Activated CD8-positive, alpha-beta memory T cell treated with anti-CD3 and anti-CD28 coated beads, Interleukin-2, amount 10 ng/mL, durations not matched to agents 7 days and 5 days (primary cell): ENCODE data around the gene PIGU. TPM values are rescaled to one million over a fixed set of nuclear protein-coding genes. Genes with fewer than 3 reads are reported as not detected.

Experiments used
- ATAC-seq: fragments of 150-1000 bp; cut with Tn5 transposase; one replicate; pipeline ENCODE4 v1.10.0; 2021; ENCODE audit warnings: moderate library complexity
- CTCF ChIA-PET: fragments of 350-600 bp; sonication (Branson Sonifier 250); formaldehyde crosslinking; loops from one replicate; lab custom pipeline; 2021; ENCODE audit warnings: antibody characterized with exemption; lab: Charles Lee
- DNase-seq: peaks from one replicate; pipeline ENCODE4 v3.0.0-alpha.2; 2020
- H3K27ac Mint-ChIP-seq: one replicate; pipeline ENCODE4 v1.8.0; 2021; ENCODE audit warnings: mild to moderate bottlenecking, mixed read lengths
- H3K27me3 Mint-ChIP-seq: one replicate; pipeline ENCODE4 v1.8.0; 2021; ENCODE audit warnings: mixed read lengths
- H3K36me3 Mint-ChIP-seq: one replicate; pipeline ENCODE4 v1.8.0; 2021; ENCODE audit warnings: mild to moderate bottlenecking, mixed read lengths
- H3K4me1 Mint-ChIP-seq: one replicate; pipeline ENCODE4 v1.8.0; 2021; ENCODE audit warnings: mixed read lengths
- H3K4me3 Mint-ChIP-seq: one replicate; pipeline ENCODE4 v1.8.0; 2021; ENCODE audit warnings: mild to moderate bottlenecking, moderate library complexity, mixed read lengths
- H3K9me3 Mint-ChIP-seq: one replicate; pipeline ENCODE4 v1.8.0; 2022; ENCODE audit warnings: low read depth, mixed read lengths
- total RNA-seq, 2 experiments: library from RNA; stranded (reverse); gene quantifications; one replicate each; pipeline ENCODE4 v1.2.3, GENCODE V29; 2021

Gene PIGU
- total RNA-seq, 2 experiments from 2014 or later: 20.5 to 20.7 TPM

GRCh38 chr20:34582911-34583310 lies 94.0 kb downstream of the PIGU start:
- ATAC-seq: no peak
- Mint-ChIP-seq H3K4me3 (no peak overlapping the region), H3K4me1 (peaks cover 28% of the 10 kb centered on the region), H3K27me3 (no peaks in the 10 kb centered on the region), H3K27ac (no peak overlapping the region), H3K9me3 (no peaks in the 10 kb centered on the region), H3K36me3 (peaks cover 3% of the 10 kb centered on the region)
- CTCF ChIA-PET: no interaction called here
- no peak for DNase-seq

DNA sequence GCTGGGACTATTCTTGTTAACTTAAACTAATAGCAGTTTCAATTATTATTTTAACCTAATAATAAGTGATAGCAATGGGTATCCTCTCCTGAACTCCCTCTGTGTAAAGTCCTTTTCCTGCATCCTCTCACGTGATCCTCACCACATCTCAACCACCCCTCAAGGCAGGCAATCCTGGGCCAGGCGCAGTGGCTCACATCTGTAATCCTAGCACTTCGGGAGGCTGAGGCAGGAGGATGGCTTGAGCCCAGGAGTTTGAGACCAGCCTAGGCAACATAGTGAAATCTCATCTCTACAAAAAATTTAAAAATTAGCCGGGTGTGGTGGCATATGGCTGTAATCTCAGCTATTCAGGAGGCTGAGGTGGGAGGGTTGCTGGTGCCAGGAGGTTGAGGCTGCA lies 94.7 kb downstream of the PIGU start:
- H3K36me3 Mint-ChIP-seq: peaks cover 3% of the 10 kb centered on the region
- CTCF ChIA-PET: no interaction called here
- H3K4me1 Mint-ChIP-seq: peaks cover 28% of the 10 kb centered on the region
- H3K4me3 Mint-ChIP-seq: no peak overlapping the region
- H3K27me3 Mint-ChIP-seq: no peaks in the 10 kb centered on the region
- DNase-seq: no peak
- H3K27ac Mint-ChIP-seq: peak overlapping the region; percentile 50
- H3K9me3 Mint-ChIP-seq: no peaks in the 10 kb centered on the region
- ATAC-seq: no peak

DNA sequence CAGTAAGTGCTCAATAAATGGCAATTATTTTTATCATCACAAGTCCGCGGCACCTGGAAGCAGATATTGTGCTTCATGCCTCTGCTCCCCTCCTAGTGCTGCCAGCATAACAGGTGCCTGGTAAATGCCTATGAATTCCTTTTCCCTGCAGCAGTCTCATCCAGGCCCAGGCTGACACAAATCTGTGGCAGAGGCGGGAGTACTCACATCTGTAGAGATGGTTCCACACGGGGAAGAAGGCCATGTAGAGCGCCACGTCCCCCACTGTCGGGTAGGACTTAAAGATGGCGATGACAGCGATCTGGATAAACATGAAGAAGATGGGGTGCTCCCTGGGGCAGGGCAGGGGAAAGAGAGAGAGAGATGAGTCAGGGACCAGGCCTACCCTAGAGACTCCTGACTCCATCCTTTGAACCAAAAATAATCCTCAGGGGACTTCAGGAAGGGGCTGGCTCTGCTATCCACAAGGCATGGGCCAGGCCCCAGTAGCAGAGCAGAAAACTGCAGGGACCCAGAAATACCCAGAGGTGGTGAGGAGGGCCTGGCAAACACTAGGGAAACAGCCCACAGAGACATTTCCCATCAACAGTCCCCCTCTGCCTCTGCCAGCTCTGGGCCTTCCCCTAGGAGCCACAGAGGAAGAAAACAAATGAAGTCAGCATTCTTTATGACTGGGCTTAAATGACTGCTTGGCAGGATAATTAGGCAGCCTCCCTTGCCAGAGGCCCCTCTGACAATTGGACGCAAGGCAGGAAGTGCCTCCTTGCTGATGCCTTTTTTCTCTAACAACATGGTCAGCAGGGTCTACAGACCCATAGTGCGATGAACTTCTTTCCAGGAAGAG lies 95.3 kb downstream of the PIGU start:
- Mint-ChIP-seq H3K9me3 (no peaks in the 10 kb centered on the region), H3K4me1 (peaks cover 28% of the 10 kb centered on the region), H3K4me3 (no peak overlapping the region), H3K27ac (peak overlapping the region; percentile 50), H3K27me3 (no peaks in the 10 kb centered on the region), H3K36me3 (peaks cover 3% of the 10 kb centered on the region)
- CTCF ChIA-PET: no interaction called here
- peak; percentile 44 for ATAC-seq
- DNase-seq: no peak

DNA sequence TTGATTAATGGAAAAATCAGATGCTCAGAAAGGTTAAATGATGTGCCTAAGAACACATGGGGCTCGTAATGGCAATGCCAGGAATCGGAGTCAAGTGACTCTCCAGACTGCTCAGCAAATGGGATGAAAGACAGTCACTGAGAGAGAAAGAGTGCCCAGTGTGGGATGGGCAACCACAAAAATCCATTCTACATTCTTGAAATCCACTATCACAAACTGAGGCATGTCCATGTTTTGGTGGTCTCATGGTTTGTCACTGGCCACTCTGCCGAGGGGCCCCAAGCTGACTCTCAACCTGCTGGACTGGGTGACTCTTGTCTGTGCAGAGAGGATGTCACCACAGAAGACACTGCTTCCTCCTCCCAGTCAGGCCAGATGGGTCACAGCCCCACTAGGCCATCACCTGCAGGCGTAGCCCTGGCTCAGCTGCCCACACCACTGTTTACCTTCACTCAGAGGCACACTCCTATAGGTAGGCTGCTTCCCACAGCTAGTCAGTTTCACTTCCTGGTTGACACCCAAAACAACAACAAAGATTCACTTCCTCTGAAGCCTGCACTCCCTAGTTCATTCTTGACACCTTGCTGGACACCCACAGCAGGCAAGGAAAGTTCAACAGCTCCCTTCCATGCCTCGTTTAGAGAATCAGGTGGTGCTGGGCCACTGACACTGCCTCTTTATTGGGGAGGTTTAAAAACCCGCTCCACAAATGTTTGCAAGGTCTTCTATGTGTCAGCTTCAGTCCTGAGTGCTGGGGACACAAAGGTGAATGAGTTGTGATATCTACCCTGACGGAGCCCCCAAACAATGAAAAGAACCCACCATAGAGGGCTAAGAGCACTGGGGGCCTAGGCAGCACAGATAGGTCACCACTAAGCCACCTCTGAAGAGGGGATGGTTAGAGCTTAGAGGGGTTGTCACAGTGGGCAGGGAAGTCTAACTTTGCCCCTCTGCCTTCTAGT lies 96.6 kb downstream of the PIGU start:
- H3K4me1 Mint-ChIP-seq: peaks cover 28% of the 10 kb centered on the region
- H3K27ac Mint-ChIP-seq: peak overlapping the region; percentile 84
- no peaks in the 10 kb centered on the region for H3K27me3 Mint-ChIP-seq
- CTCF ChIA-PET: interaction anchor here (0.9 to 1.1 kb wide), 4 partner anchors 9 to 268 kb away, joined by 3 to 4 read pairs (median 3); no protein-coding TSS in a partner anchor
- peaks cover under 1% of the 10 kb centered on the region for H3K36me3 Mint-ChIP-seq
- DNase-seq (peak; percentile 58), ATAC-seq (peak; percentile 70)
- H3K9me3 Mint-ChIP-seq: no peaks in the 10 kb centered on the region
- H3K4me3 Mint-ChIP-seq: no peak overlapping the region

DNA sequence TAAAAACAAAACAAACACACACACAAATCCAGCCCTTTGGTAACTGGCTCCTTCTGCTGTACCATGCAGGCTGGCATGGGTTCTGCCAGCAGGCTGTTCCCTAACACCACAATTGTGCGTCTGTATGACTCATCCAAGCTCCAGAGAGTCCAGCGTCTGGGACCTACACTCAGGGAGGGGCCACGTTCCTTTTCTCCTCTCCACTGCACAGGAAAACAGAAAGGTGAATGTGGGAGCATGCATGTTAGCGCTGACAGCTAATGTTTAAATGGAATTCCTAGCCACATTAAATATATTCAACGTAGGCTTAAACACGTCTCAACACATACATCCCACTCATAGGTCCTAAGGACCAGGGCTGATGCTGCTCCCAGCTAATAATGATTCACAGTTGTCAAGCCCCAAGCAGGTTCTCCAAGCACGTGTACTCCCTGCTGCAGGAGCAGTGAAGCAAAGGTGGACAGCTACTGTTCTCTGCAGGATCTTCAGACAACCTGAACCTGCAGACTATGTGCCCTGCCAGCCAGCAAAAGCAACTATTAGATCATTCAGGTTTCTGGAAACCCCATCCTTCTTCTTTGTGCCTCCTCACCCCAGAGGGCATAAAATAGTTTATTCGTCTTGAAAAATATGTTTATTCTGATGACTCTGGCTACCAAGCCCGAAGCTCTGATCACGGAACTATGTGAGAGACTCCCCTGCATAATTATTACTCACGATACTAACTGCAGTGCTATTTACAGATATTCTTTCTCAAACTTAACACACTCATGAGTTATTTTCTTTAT lies 97.5 kb downstream of the PIGU start:
- no peaks in the 10 kb centered on the region for H3K9me3 Mint-ChIP-seq
- peak overlapping the region; percentile 84 for H3K27ac Mint-ChIP-seq
- no peak overlapping the region for H3K4me3 Mint-ChIP-seq
- DNase-seq (peak; percentile 19), ATAC-seq (no peak)
- CTCF ChIA-PET: interaction anchor here (0.9 to 1.1 kb wide), 4 partner anchors 8 to 267 kb away, joined by 3 to 4 read pairs (median 3); no protein-coding TSS in a partner anchor
- no peaks in the 10 kb centered on the region for H3K27me3 Mint-ChIP-seq
- peaks cover 28% of the 10 kb centered on the region for H3K4me1 Mint-ChIP-seq
- no peaks in the 10 kb centered on the region for H3K36me3 Mint-ChIP-seq

DNA sequence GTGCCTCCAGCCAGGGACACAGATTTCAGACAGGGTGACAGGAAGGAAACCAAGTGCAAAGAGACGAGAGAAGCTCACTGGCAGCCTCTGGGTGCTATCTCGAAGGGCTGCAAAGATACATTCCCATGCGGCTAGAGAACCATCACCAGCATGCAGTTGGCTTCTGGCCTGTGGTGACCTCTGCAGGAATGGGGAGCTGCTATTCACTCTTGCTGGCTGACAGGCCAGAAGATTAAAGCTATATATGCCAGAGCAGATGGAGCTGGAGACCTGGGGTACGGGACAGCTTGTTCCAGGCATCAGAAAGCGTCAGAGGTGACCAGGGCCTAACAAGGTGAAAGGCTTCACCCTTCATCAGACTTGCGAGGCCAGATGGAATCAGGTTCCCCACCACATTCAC lies 98.4 kb downstream of the PIGU start:
- no peak overlapping the region for H3K4me3 Mint-ChIP-seq

GRCh38 chr20:34578025-34578424 lies 98.9 kb downstream of the PIGU start:
- CTCF ChIA-PET: no interaction called here
- Mint-ChIP-seq H3K36me3 (no peaks in the 10 kb centered on the region), H3K4me1 (peaks cover 28% of the 10 kb centered on the region), H3K4me3 (no peak overlapping the region), H3K27me3 (no peaks in the 10 kb centered on the region), H3K9me3 (no peaks in the 10 kb centered on the region), H3K27ac (no peak overlapping the region)
- DNase-seq (peak; percentile 8), ATAC-seq (no peak)

More for the DNA sequence above, 98.4 kb downstream of the PIGU start:
- no peaks in the 10 kb centered on the region for H3K9me3 Mint-ChIP-seq
- peaks cover 28% of the 10 kb centered on the region for H3K4me1 Mint-ChIP-seq
- H3K27ac Mint-ChIP-seq: no peak overlapping the region
- no peaks in the 10 kb centered on the region for H3K27me3 Mint-ChIP-seq
- ATAC-seq (no peak), DNase-seq (peak; percentile 25)
- CTCF ChIA-PET: no interaction called here
- H3K36me3 Mint-ChIP-seq: no peaks in the 10 kb centered on the region

DNA sequence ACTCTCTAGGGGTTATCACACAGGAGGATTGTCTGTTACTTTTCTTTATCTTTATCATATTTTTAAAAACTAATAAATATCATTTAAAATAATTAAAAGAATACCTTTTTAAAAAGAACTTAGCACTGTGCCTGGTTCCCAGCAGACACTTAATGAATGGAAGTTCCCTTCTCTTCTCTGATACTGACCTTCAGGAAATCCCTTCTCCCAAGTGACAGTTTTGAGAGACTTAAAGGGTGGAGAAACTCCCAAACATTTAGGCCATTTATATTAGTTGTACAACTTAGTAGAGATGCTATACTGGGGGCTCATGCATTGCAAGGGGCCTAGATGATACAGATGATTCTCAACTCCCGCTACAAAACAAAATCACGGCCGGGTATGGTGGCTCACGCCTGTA lies 99.8 kb downstream of the PIGU start:
- DNase-seq (peak; percentile 4), ATAC-seq (no peak)
- Mint-ChIP-seq H3K36me3 (no peaks in the 10 kb centered on the region), H3K4me3 (no peak overlapping the region), H3K9me3 (no peaks in the 10 kb centered on the region), H3K27me3 (no peaks in the 10 kb centered on the region), H3K27ac (no peak overlapping the region), H3K4me1 (peaks cover 25% of the 10 kb centered on the region)
- CTCF ChIA-PET: no interaction called here

- CTCF ChIA-PET: no interaction called here
- no peaks in the 10 kb centered on the region for H3K36me3 Mint-ChIP-seq
- H3K9me3 Mint-ChIP-seq: no peaks in the 10 kb centered on the region
- peaks cover 23% of the 10 kb centered on the region for H3K4me1 Mint-ChIP-seq
- no peak for ATAC-seq
- H3K27ac Mint-ChIP-seq: no peak overlapping the region
- no peaks in the 10 kb centered on the region for H3K27me3 Mint-ChIP-seq
- DNase-seq: peak; percentile 22
- H3K4me3 Mint-ChIP-seq: no peak overlapping the region
These were observed 101.1 kb downstream of the PIGU start for GRCh38 chr20:34575756-34576155.

- no peaks in the 10 kb centered on the region for H3K9me3 Mint-ChIP-seq
- H3K4me3 Mint-ChIP-seq: no peak overlapping the region
- H3K27me3 Mint-ChIP-seq: no peaks in the 10 kb centered on the region
- no peaks in the 10 kb centered on the region for H3K36me3 Mint-ChIP-seq
- peak; percentile 2 for DNase-seq
- CTCF ChIA-PET: no interaction called here
- H3K27ac Mint-ChIP-seq: no peak overlapping the region
- H3K4me1 Mint-ChIP-seq: peaks cover 19% of the 10 kb centered on the region
- ATAC-seq: no peak
These were observed 101.6 kb downstream of the PIGU start for GRCh38 chr20:34575271-34575670.

DNA sequence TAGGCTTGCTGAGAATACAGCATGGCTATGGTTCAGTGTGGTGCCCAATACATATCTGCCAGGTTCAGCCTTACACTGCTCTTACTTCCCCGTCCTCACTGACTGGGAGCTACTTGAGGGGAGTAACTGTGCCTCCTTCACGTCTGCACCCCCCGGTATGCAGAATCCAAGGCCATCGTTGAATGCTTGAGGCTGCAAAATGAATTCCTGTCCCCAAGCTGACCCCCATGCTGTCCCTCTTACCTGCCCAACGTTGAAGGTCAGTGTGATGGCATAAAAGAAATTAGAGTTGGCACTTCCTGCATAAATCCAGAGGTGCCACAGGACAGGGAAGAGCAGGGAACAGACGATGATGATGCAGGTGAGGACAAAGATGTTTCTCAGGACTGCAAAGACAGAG lies 102.0 kb downstream of the PIGU start:
- Mint-ChIP-seq H3K36me3 (no peaks in the 10 kb centered on the region), H3K9me3 (no peaks in the 10 kb centered on the region), H3K4me1 (peaks cover 15% of the 10 kb centered on the region), H3K27me3 (no peaks in the 10 kb centered on the region), H3K27ac (no peak overlapping the region), H3K4me3 (no peak overlapping the region)
- ATAC-seq (no peak), DNase-seq (no peak)
- CTCF ChIA-PET: interaction anchor here (2.5 kb wide), 1 partner anchor 262 kb away, joined by 5 read pairs; no protein-coding TSS in a partner anchor

DNA sequence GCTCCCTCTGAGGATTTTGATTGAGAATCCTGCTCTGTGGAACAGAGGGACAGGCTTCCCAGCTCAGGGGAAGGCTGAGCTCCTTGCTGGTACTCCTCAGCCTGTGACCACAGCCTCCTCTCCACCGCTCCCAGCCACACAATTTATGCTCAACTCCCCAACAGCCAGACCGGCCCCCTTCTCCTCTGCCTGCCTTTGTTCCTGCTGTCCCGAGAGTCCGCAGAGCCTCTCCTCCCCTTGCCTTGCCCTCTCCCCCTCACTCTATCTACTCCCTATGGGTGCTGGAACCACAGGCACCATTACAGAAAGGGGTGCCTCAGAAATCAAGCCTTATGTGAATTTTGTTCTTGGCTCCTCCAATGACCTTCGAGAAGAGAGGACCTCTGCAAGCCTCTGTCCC lies 102.5 kb downstream of the PIGU start:
- DNase-seq (peak; percentile 9), ATAC-seq (no peak)
- Mint-ChIP-seq H3K4me1 (peaks cover 11% of the 10 kb centered on the region), H3K27me3 (no peaks in the 10 kb centered on the region), H3K36me3 (no peaks in the 10 kb centered on the region), H3K4me3 (no peak overlapping the region), H3K27ac (no peak overlapping the region), H3K9me3 (no peaks in the 10 kb centered on the region)
- CTCF ChIA-PET: interaction anchor here (1.8 to 2.5 kb wide), 2 partner anchors 12 to 262 kb away, joined by 5 to 6 read pairs; no protein-coding TSS in a partner anchor
